B cell (primary cell): Measurements from ENCODE around the gene ROPN1. TPM values are rescaled to one million over a fixed set of nuclear protein-coding genes. Genes with fewer than 3 reads are reported as not detected.
"Not testable (repeated sequence)": the region's sequence is repeated elsewhere in the genome, so short reads cannot be mapped to it uniquely, and the experiment has no call there.

Experiments
- ATAC-seq: fragments of 200-7000 bp; cut with Tn5 transposase; one replicate; pipeline ENCODE4 v1.10.0; 2021; ENCODE audit warnings: low read depth, mild to moderate bottlenecking, moderate number of reproducible peaks, moderate library complexity
- CTCF ChIA-PET: fragments of 350-600 bp; sonication (Branson Sonifier 250); formaldehyde crosslinking; loops from one replicate; lab custom pipeline; 2021; ENCODE audit warnings: antibody characterized with exemption, inconsistent platforms; lab: Charles Lee
- POLR2A ChIA-PET: fragments of 350-600 bp; sonication (Branson Sonifier 250); formaldehyde crosslinking; loops from one replicate; lab custom pipeline; 2021; ENCODE audit warnings: antibody characterized with exemption; lab: Charles Lee
- DNase-seq: peaks from one replicate; pipeline ENCODE4 v3.0.0; 2013
- H2AFZ ChIP-seq: 2 replicates; pipeline ENCODE4 v1.6.1; 2012; ENCODE audit warnings: mild to moderate bottlenecking, low read depth, low read length; ENCODE audit not compliant: insufficient read depth, poor library complexity, severe bottlenecking
- H3K27ac ChIP-seq, 2 donors: 1 replicate in 1 of 2; 2 replicates in 1 of 2; pipeline ENCODE4 v1.5.1; 2012 to 2013; ENCODE audit warnings: low read length in 2 of 2, mild to moderate bottlenecking in 2 of 2, moderate library complexity in 1 of 2
- H3K27me3 ChIP-seq, 4 experiments: fragments of 200-600 bp in 1 of 4; sonication (generic) in 1 of 4; replicated peaks in 1 of 4; 1 replicate in 2 of 4; 2 replicates in 2 of 4; pipeline versions ENCODE4 v1.6.1 to v1.7.0; 2013 to 2016; ENCODE audit warnings: low read length in 3 of 4, mild to moderate bottlenecking in 2 of 4, mixed read lengths in 1 of 4, moderate library complexity in 1 of 4; ENCODE audit not compliant: insufficient read depth in 4 of 4, control insufficient read depth in 3 of 4; ENCODE audit errors: control extremely low read depth in 1 of 4
- H3K36me3 ChIP-seq, 2 experiments: replicated peaks in 1 of 2; 1 replicate in 1 of 2; 2 replicates in 1 of 2; pipeline versions ENCODE4 v1.6.1 to v1.7.1; 2013; ENCODE audit warnings: low read length in 1 of 2; ENCODE audit not compliant: insufficient read depth in 2 of 2, control insufficient read depth in 1 of 2; ENCODE audit errors: control extremely low read depth in 1 of 2, extremely low read depth in 1 of 2
- H3K4me1 ChIP-seq, 2 donors: fragments of 200-600 bp in 1 of 2; sonication (generic) in 1 of 2; 1 replicate in 1 of 2; 2 replicates in 1 of 2; pipeline versions ENCODE4 v1.5.1 to v1.6.1; 2013 to 2017; ENCODE audit warnings: low read length in 2 of 2; ENCODE audit not compliant: control insufficient read depth in 2 of 2, insufficient read depth in 2 of 2
- H3K4me2 ChIP-seq: replicated peaks from 2 replicates; pipeline ENCODE3; 2012; ENCODE audit warnings: mild to moderate bottlenecking, low read depth, low read length; ENCODE audit not compliant: poor library complexity, severe bottlenecking
- H3K4me3 ChIP-seq, 5 experiments: fragments of 200-600 bp in 1 of 5; sonication (generic) in 1 of 5; 1 replicate in 3 of 5; 2 replicates in 2 of 5; pipeline versions ENCODE4 v1.5.1 to v1.7.0; 2011 to 2016; ENCODE audit warnings: low read length in 4 of 5, mild to moderate bottlenecking in 4 of 5, low read depth in 2 of 5, control low read depth in 1 of 5, moderate library complexity in 1 of 5; ENCODE audit not compliant: insufficient read depth in 1 of 5; ENCODE audit errors: control extremely low read depth in 1 of 5, extremely low read depth in 1 of 5
- H3K79me2 ChIP-seq: fragments of 200-600 bp; sonication (generic); one replicate; pipeline ENCODE4 v1.6.0; 2016; ENCODE audit warnings: low read length; ENCODE audit not compliant: control insufficient read depth, insufficient read depth
- H3K9ac ChIP-seq: fragments of 200-600 bp; sonication (generic); 2 replicates; pipeline ENCODE4 v1.6.1; 2017; ENCODE audit warnings: mild to moderate bottlenecking, low read length, moderate library complexity
- H3K9me3 ChIP-seq, 3 donors: one replicate each; pipeline versions ENCODE4 v1.6.1 to v1.7.1; 2013; ENCODE audit warnings: low read length in 2 of 3; ENCODE audit not compliant: control insufficient read depth in 2 of 3, insufficient read depth in 1 of 3; ENCODE audit errors: control extremely low read depth in 1 of 3
- H4K20me1 ChIP-seq: 2 replicates; pipeline ENCODE4 v1.6.0; 2012; ENCODE audit warnings: mild to moderate bottlenecking, low read length; ENCODE audit not compliant: insufficient read depth, control insufficient read depth, poor library complexity, severe bottlenecking
- H3K27ac Mint-ChIP-seq: one replicate; pipeline ENCODE4 v1.8.0; 2021; ENCODE audit warnings: mixed read lengths
- H3K27me3 Mint-ChIP-seq: one replicate; pipeline ENCODE4 v1.8.0; 2021; ENCODE audit warnings: mixed read lengths
- H3K4me1 Mint-ChIP-seq: one replicate; pipeline ENCODE4 v1.8.0; 2021; ENCODE audit warnings: mixed read lengths
- H3K4me3 Mint-ChIP-seq: one replicate; pipeline ENCODE4 v1.8.0; 2021; ENCODE audit warnings: mixed read lengths
- H3K9me3 Mint-ChIP-seq: one replicate; pipeline ENCODE4 v1.8.0; 2022; ENCODE audit warnings: mixed read lengths; ENCODE audit not compliant: insufficient read depth
- CTCF ChIP-seq: fragments of 200-600 bp; IDR thresholded peaks from one replicate; pipeline ENCODE4 v1.8.0; 2022; ENCODE audit warnings: antibody characterized with exemption, mild to moderate bottlenecking
- EZH2 ChIP-seq: IDR thresholded peaks from 2 replicates; pipeline ENCODE4 v1.6.1; 2012; ENCODE audit warnings: borderline replicate concordance, low read depth, mild to moderate bottlenecking, moderate library complexity, low read length; ENCODE audit not compliant: insufficient read depth, poor library complexity, severe bottlenecking
- WGBS: methylation state at CpG from one replicate; pipeline ENCODE4 v1.1.5; 2013; ENCODE audit warnings: missing lambda C conversion rate; ENCODE audit not compliant: insufficient coverage; 5-methylcytosine and 5-hydroxymethylcytosine counted together
- intact Hi-C: fragments of 100-400 bp; cut with micrococcal nuclease; formaldehyde crosslinking; loops from one replicate; pipeline ENCODE4 v1.10.0; 2022
- polyA plus RNA-seq: library from polyadenylated mRNA; depleted of rRNA; stranded (reverse); fragments of >200 nt; gene quantifications from 2 replicates; pipeline ENCODE4 v1.2.3, GENCODE V29; 2012
- total RNA-seq, 2 donors: library from RNA; stranded (reverse); fragments of 120-200 nt in 1 of 2; gene quantifications; 1 replicate in 1 of 2; 2 replicates in 1 of 2; pipeline versions ENCODE4 v1.2.3 to v1.2.4, GENCODE V29; 2013 to 2022

The ROPN1 gene
- total and polyA plus RNA-seq, 2 donors (not counting 1 experiment from before 2014, with no cell fraction given), result not detected

GRCh38 chr3:123984350-123984749 is 7.6 kb downstream of the ROPN1 start:
- Mint-ChIP-seq H3K9me3 (no peaks in the 10 kb centered on the region), H3K27ac (no peak overlapping the region), H3K4me1 (peaks cover 4% of the 10 kb centered on the region), H3K4me3 (no peak overlapping the region), H3K27me3 (peaks cover 50% of the 10 kb centered on the region)
- DNase-seq, result no peak
- no peak overlapping the region for H3K4me2 ChIP-seq
- no peaks in the 10 kb centered on the region for H3K79me2 ChIP-seq
- no peak overlapping the region for H3K27ac ChIP-seq
- H3K4me3 ChIP-seq, result no peak overlapping the region
- intact Hi-C loops, result no loop called here
- no peak overlapping the region for H2AFZ ChIP-seq
- H3K4me1 ChIP-seq, result peaks cover 0 to 4% of the 10 kb centered on the region in 2 donors
- H3K36me3 ChIP-seq, result no peaks in the 10 kb centered on the region
- TF ChIP-seq EZH2 (no peak), CTCF (no peak)
- POLR2A ChIA-PET, result no interaction called here
- CTCF ChIA-PET, result no interaction called here
- peaks cover 0 to 24% (median 14%) of the 10 kb centered on the region in 4 experiments for H3K27me3 ChIP-seq
- H4K20me1 ChIP-seq, result no peaks in the 10 kb centered on the region
- H3K9me3 ChIP-seq, result peaks cover 0 to 1% (median 0%) of the 10 kb centered on the region in 3 donors
- no peak overlapping the region for H3K9ac ChIP-seq
- no peak for ATAC-seq
- 100% methylated on average over 1 of the region's 1 CpG for WGBS

DNA sequence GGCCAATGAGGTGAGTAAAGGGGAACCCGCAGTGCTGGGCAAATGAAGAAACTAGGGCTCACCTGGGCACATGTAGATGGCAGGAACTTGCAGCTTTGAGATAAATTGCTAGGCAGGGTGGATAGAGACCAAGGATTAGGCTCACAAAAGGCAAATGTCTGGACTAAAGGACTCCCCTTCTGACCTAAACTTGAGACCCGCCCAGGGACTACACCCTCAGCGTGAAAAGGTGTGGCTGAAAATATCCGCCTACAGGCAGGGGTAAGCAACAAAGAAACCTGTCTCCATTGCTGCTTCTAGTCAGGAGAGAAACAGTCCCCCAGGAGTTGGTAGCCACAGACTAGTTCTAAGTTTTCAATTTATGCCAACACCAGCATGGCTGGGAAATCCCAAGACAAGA is 10.6 kb downstream of the ROPN1 start:
- CTCF ChIA-PET, H3K27me3 ChIP-seq, H3K9me3 ChIP-seq, POLR2A ChIA-PET, H3K9ac ChIP-seq, H2AFZ ChIP-seq, H3K4me2 ChIP-seq, H3K36me3 ChIP-seq, H3K4me1 ChIP-seq, ATAC-seq, DNase-seq, H3K27ac Mint-ChIP-seq, H3K79me2 ChIP-seq, H3K4me1 Mint-ChIP-seq, H3K9me3 Mint-ChIP-seq, H3K4me3 ChIP-seq, intact Hi-C loops, H4K20me1 ChIP-seq, H3K4me3 Mint-ChIP-seq, H3K27ac ChIP-seq: not testable (repeated sequence)
- peaks cover 44% of the 10 kb centered on the region for H3K27me3 Mint-ChIP-seq
- 50% methylated on average over 1 of the region's 4 CpGs for WGBS
